GM19455 (cell line): Measurements from ENCODE around the gene TMEM17.
"Not testable (repeated sequence)": the region's sequence is repeated elsewhere in the genome, so short reads cannot be mapped to it uniquely, and the experiment has no call there.

Experiments used
- ATAC-seq: cut with Tn5 transposase; IDR thresholded peaks from one replicate; pipeline ENCODE4 v1.9.1; 2021; ENCODE audit not compliant: unreplicated experiment

Gene TMEM17, protein sequence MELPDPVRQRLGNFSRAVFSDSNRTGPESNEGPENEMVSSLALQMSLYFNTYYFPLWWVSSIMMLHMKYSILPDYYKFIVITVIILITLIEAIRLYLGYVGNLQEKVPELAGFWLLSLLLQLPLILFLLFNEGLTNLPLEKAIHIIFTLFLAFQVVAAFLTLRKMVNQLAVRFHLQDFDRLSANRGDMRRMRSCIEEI

DNA sequence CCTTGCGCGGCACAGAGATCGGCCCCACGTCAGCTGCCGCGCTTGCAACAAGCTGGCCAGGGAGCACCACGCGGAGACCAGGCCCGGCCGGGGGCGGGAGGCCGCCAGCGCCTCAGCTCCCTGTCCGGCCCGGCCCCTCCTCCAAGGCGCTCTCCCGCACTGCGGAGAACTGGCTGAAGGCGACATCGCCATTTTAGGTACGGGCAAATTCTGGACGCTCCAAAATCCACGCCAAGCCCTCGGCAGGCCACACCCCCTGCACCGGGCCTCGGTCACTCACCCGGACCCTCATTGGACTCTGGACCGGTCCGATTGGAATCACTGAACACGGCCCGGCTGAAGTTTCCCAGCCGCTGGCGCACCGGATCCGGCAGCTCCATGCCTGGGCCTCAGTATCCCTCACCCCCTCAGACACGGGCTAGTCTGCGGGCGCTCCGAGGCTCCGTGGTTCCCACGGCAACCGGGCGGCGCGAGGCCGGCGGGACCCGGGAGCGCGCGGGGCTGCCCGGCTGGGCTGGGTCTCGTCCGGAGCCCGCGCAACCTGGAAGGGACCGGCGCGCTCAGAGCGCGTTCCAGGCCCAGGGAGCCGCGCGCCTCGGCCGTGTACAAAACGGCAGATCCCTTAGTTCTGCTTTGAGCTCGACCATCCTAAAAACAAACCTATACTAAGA is at the start of gene TMEM17:
Gene TMEM17, minus strand, starts transcription at position 446 of the 671 bp plus-strand sequence. Its CDS starts 66 bp downstream, at position 380.
- peak; percentile 82 for ATAC-seq

GRCh38 chr2:62554440-62554839 is 48.4 kb upstream of the TMEM17 start:
- no peak for ATAC-seq

DNA sequence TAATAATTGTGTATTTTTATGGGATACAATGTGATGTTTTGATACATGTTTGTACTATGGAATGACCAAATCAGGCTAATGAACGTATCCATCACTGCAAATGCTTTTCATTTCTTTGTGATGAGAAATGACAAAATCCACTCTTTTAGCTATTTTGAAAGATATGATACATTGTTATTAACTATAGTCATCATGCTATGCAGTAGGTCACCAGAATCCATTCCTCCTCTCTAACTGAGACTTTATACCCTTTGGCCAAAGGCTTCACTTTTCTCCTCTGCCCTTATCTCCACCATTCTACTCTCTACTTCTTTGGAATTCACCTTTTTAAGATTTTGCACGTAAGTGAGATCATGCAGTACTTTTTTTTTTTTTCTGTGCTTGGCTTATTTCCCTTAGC is 44.5 kb upstream of the TMEM17 start:
- ATAC-seq, result no peak

DNA sequence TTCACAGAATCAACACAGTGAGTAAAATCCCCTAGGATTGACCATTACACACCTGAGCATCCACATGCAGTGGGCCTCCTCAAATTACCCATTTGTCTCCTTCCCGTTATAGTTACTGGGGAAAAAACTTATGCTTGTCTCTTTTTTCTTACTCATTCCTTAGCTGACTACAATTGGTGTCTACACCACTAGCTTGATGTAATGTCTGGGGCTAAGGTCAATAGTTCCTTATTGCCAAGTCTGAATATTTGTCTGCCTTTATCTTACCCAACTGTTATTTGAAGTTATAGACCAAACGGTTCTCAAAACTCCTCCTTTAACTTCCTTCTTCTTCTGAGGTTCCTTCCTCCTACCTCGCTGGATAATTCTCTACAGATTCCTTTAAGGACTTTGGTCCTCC is 41.9 kb upstream of the TMEM17 start:
- no peak for ATAC-seq

- no peak for ATAC-seq
Observed at GRCh38 chr2:62545261-62545660, 39.3 kb upstream of the TMEM17 start.

DNA sequence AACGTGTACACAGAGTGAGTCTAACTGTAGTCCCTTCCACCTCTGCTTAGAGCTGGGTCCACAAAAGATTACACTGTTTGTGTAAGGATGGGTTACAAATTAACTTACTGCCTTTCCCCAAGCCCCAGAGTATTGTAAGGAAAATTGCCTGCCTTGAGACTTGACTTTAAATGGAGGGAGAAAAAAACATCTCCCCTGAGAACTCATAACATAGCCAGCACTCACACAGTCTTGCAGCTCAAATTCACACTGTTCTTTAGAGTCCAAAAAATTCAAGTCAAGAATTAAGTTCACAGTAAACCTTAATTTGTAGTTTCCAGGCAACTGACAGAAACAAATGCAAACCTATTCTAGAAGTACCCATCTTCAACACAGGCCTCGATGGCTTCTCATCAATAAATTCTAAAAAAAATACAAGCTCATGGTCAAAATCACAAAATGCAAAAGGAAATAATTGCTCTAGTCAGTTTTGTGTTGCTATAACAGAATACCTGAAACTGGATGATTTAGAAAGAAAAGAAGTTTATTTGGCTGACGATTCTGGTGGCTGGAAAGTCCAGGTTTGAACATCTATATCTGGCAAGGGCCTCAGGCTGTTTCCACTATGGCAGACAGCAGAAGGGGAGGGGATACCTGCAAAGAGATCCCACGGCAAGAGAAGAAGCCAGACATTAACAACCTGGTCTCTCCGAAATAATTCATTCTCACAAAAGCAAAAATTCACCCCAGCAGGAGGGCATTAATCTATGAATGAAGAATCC is 34.6 kb upstream of the TMEM17 start:
- no peak for ATAC-seq

GRCh38 chr2:62539606-62540407 is 33.8 kb upstream of the TMEM17 start:
- ATAC-seq, result no peak

GRCh38 chr2:62538756-62539155 is 32.8 kb upstream of the TMEM17 start:
- ATAC-seq, result no peak

DNA sequence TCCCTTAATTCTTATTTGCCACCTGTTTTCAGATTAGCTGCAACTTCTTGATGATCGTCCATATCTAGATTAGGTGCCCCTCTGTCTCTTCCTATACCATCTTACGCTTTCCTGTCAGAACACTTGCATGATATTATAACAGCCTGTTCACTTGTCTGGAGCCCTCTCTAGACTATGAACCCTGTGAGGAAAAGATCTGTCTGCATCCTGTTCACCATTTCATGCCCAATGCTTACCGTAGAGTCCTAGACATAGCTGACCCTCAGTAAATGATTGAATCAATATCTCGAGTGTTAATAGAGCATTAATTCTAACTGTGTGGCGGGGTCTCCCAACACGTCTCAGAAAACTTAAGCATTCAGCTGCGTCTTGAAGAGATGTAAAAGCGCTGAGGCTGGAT is 31.8 kb upstream of the TMEM17 start:
- no peak for ATAC-seq

DNA sequence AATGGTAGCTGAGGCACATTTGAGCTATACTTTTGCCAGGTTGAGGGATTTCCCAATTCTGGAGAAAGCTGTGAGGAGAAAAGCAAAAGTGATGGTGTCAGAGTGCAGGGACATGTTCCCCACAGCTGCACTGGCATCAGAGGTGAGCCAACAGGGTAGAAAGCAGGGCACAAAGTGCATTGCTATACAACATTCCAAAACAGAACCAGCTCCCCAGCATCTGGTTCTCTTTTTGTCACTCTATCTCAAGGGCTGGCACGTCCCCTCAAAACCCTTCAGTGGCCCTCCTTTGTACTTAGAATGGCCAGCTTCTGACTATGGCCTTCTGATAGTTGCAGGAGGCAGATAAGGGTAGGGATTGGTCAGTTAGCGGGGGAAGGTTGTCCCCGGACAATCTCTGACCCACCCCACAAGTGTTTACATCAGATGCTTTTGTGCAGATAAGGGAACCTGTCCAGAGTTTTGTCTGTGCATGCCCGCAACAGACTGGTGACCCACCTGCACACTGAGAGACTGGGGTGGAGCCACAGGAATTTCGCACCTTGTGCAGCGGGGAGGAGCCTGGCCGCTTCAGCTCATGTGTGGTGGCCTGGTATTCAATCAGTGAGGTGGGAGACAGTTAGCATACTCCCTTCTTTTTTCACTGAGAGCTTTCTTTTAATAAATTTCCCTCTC is 31.0 kb upstream of the TMEM17 start:
- no peak for ATAC-seq

- not testable (repeated sequence) for ATAC-seq
Observed at GRCh38 chr2:62535521-62535920, 29.5 kb upstream of the TMEM17 start.

DNA sequence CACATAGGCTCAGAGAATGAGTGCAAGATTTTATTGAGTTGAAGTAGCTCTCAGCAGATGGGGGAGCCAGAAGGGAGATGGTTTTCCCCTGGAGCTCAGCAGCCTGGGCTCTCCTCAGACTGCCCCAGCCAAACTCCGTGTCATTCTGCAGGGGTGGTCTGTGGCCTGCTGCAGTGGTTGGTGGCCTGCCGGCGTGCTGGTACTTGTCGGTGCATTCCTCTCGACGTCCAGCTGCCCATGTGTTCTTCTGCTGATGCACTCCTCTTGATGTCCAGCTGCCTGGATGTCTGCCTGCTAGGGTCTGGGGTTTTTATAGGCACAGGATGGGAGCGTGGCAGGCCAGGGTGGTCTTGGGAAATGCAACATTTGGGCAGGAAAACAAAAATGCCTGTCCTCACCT is 25.6 kb upstream of the TMEM17 start:
- ATAC-seq, result no peak

- no peak for ATAC-seq
Observed at GRCh38 chr2:62529758-62530157, 23.8 kb upstream of the TMEM17 start.

- ATAC-seq, result no peak
Observed at GRCh38 chr2:62527478-62528210, 21.6 kb upstream of the TMEM17 start.

DNA sequence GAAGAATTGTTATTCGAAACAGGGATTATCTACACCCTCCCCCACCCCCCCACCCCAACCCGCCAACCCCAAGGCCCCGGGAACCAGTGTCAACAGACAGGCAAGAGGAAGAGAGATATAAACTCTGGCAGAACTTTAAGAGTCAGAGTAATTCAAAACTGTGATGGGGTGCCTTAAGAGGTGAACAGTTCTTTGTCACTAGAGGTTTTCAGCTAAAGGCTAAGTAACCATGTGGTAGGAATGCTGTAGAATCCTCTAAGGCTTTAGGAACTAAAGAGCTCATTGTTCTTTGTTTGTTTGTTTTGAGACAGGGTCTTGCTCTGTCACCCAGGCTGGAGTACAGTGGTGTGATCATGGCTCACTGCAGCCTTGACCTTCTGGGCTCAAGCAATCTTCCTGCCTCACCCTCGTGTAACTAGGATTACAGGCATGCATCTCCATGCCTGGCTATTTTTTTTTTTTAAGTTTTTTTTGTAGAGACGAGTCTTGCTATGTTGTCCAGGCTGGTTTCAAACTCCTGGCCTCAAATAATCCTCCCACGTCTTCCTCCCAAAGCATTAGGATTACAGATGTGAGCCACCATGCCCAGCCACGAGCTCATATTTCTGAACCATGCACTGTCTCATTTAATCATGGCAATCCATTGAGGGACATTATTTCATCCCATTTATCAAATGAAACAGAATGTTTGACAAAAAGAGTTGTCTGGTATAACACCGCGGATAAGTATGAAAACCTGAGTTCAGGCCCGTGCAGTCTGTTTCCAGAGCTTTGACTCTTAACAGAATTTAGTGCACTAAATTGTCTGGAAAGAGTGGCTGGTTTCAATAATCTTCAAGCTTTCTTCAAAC is 20.8 kb upstream of the TMEM17 start:
- no peak for ATAC-seq

DNA sequence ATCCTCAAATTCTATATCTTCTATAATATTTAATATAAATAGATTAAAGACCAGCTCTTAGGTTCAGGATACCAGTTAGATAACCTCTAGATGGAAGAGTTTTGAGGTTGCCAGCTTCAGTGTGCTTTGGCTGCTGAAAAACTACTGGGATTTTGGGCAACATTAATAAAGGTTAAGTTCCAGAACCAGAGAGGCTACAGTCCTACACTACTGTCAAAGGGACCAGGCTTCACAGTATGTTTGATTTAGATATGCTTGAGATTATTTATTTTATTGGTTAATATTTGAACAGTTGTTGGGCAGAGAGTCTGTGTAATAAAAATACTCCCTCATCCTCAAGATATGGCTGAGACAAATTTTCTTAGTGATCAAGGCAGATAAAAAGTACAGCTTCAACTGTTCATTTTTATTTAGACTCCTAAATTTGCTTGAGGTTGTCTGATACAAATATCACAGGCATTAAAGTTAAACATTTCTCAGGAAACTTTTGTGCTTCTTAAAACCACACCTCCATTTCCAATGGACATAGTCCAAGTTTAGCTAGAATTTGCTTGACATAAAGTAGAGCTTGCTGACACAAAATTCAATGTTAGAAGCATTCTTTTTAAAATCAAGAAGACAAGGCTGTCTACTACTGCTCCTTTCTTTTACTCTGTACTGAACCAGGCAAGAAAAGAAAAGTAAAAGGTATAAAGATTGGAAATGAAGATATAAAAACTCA is 19.7 kb upstream of the TMEM17 start:
- ATAC-seq, result no peak

DNA sequence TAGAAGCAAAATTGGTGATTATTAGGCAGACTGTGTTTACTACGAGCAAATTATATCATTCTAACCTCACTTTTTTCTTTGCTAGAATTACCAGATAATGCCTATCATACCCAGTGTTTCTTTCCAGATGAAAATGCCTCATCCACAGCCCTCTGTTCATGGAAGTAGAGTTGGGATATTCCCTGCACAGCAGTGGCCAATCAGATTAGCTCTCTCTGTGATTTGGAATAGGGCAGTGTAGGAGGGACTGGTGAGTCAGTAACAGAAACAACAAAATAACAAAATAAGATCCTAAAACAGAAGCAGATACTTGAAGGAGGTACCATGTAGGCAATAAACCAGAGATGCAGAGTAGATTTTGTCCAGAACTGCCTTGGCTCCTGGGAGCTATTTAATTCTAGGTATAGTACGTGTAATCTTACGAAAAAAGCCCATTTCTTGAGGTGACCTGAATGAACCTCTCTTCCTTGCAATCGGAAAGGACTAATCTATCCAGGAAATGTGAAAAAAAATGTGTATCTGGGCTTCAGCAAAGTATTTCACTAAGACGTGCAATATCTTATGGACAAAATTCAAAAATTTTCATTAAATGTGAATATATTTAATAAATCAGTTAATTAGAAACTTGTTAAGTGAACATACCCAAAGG is 18.4 kb upstream of the TMEM17 start:
- no peak for ATAC-seq

GRCh38 chr2:62521061-62521460 is 15.1 kb upstream of the TMEM17 start:
- not testable (repeated sequence) for ATAC-seq
